ENCODE measurements around the gene WDR72. TPM values are rescaled to one million over a fixed set of nuclear protein-coding genes. Genes with fewer than 3 reads are reported as not detected.

The WDR72 gene
- total and polyA plus RNA-seq, 4 donors: 0.10 to 0.97 (median 0.45) TPM

GRCh38 chr15:53762916-53763315 lies 3.5 kb upstream of the WDR72 start:
- H3K4me3 ChIP-seq: no peak overlapping the region

GRCh38 chr15:53758412-53758811 lies 1.1 kb downstream of the WDR72 start:
- peak in 2 of 3 donors; percentile 9 to 51 for DNase-seq

More at GRCh38 chr15:53762916-53763315, 3.5 kb upstream of the WDR72 start:
- TF ChIP-seq CTCF (IDR thresholded peaks at IDR 0.05; ENCODE audit: control extremely low read depth, extremely low read depth): no peak
- DNase-seq (no peak), ATAC-seq (ENCODE audit: insufficient read depth, low FRiP score) (no peak)
- 92 to 95% methylated on average over 2 of the region's 2 CpGs for WGBS, 2 donors
- peaks cover 0 to 2% (median 0%) of the 10 kb centered on the region in 5 donors for H3K4me1 ChIP-seq (ENCODE audit: control insufficient read depth in 5 of 5, insufficient read depth in 5 of 5, low read length in 5 of 5)
- peaks cover 0 to 8% (median 7%) of the 10 kb centered on the region in 3 donors for H3K27me3 ChIP-seq (ENCODE audit: control insufficient read depth in 3 of 3, insufficient read depth in 3 of 3, low read length in 2 of 3)
- H3K9me3 ChIP-seq (ENCODE audit: control insufficient read depth in 4 of 4, insufficient read depth in 3 of 4, low read length in 3 of 4): peaks cover 0 to 4% (median 0%) of the 10 kb centered on the region in 4 donors
- H3K27ac ChIP-seq (ENCODE audit: low read depth in 1 of 2, low read length in 1 of 2): no peak overlapping the region
- no peak overlapping the region for H3K9ac ChIP-seq (ENCODE audit: insufficient read depth in 1 of 2, low read length in 2 of 2)
- H3K36me3 ChIP-seq (ENCODE audit: control insufficient read depth in 4 of 4, insufficient read depth in 4 of 4, low read length in 4 of 4): no peaks in the 10 kb centered on the region

GRCh38 chr15:53757906-53758305 lies 1.6 kb downstream of the WDR72 start:
- DNase-seq (no peak), ATAC-seq (ENCODE audit: insufficient read depth, low FRiP score) (no peak)
- Histone ChIP-seq H3K9me3 (ENCODE audit: control insufficient read depth in 4 of 4, insufficient read depth in 3 of 4, low read length in 3 of 4) (peaks cover 0 to 2% (median 0%) of the 10 kb centered on the region in 4 donors), H3K27ac (ENCODE audit: low read depth in 1 of 2, low read length in 1 of 2) (no peak overlapping the region), H3K4me1 (ENCODE audit: control insufficient read depth in 5 of 5, insufficient read depth in 5 of 5, low read length in 5 of 5) (peaks cover 0 to 2% (median 0%) of the 10 kb centered on the region in 5 donors), H3K36me3 (ENCODE audit: control insufficient read depth in 4 of 4, insufficient read depth in 4 of 4, low read length in 4 of 4) (no peaks in the 10 kb centered on the region), H3K4me3 (no peak overlapping the region), H3K27me3 (ENCODE audit: control insufficient read depth in 3 of 3, insufficient read depth in 3 of 3, low read length in 2 of 3) (peaks cover 0 to 9% (median 8%) of the 10 kb centered on the region in 3 donors), H3K9ac (ENCODE audit: insufficient read depth in 1 of 2, low read length in 2 of 2) (no peak overlapping the region)
- WGBS, 2 donors: 78 to 88% methylated on average over 6 of the region's 6 CpGs
- TF ChIP-seq CTCF (IDR thresholded peaks at IDR 0.05; ENCODE audit: control extremely low read depth, extremely low read depth): no peak

More at GRCh38 chr15:53758412-53758811, 1.1 kb downstream of the WDR72 start:
- H3K4me3 ChIP-seq: no peak overlapping the region
- H3K4me1 ChIP-seq (ENCODE audit: control insufficient read depth in 5 of 5, insufficient read depth in 5 of 5, low read length in 5 of 5): peaks cover 0 to 2% (median 0%) of the 10 kb centered on the region in 5 donors
- whole genome bisulfite sequencing, 2 donors: 3 to 12% methylated on average over 6 to 7 of the region's 7 CpGs
- TF ChIP-seq CTCF (IDR thresholded peaks at IDR 0.05; ENCODE audit: control extremely low read depth, extremely low read depth): no peak
- H3K9me3 ChIP-seq (ENCODE audit: control insufficient read depth in 4 of 4, insufficient read depth in 3 of 4, low read length in 3 of 4): peaks cover 0 to 2% (median 0%) of the 10 kb centered on the region in 4 donors
- no peak overlapping the region for H3K9ac ChIP-seq (ENCODE audit: insufficient read depth in 1 of 2, low read length in 2 of 2)
- H3K27me3 ChIP-seq (ENCODE audit: control insufficient read depth in 3 of 3, insufficient read depth in 3 of 3, low read length in 2 of 3): peaks cover 0 to 9% (median 8%) of the 10 kb centered on the region in 3 donors
- ATAC-seq (ENCODE audit: insufficient read depth, low FRiP score): no peak
- H3K27ac ChIP-seq (ENCODE audit: low read depth in 1 of 2, low read length in 1 of 2): no peak overlapping the region
- H3K36me3 ChIP-seq (ENCODE audit: control insufficient read depth in 4 of 4, insufficient read depth in 4 of 4, low read length in 4 of 4): no peaks in the 10 kb centered on the region

- Histone ChIP-seq H3K27ac (ENCODE audit: low read depth in 1 of 2, low read length in 1 of 2) (no peak overlapping the region), H3K9ac (ENCODE audit: insufficient read depth in 1 of 2, low read length in 2 of 2) (no peak overlapping the region), H3K4me1 (ENCODE audit: control insufficient read depth in 5 of 5, insufficient read depth in 5 of 5, low read length in 5 of 5) (no peaks in the 10 kb centered on the region), H3K36me3 (ENCODE audit: control insufficient read depth in 4 of 4, insufficient read depth in 4 of 4, low read length in 4 of 4) (no peaks in the 10 kb centered on the region), H3K9me3 (ENCODE audit: control insufficient read depth in 4 of 4, insufficient read depth in 3 of 4, low read length in 3 of 4) (no peaks in the 10 kb centered on the region), H3K4me3 (no peak overlapping the region), H3K27me3 (ENCODE audit: control insufficient read depth in 3 of 3, insufficient read depth in 3 of 3, low read length in 2 of 3) (peaks cover 0 to 3% (median 2%) of the 10 kb centered on the region in 3 donors)
- no peak for TF ChIP-seq CTCF (IDR thresholded peaks at IDR 0.05; ENCODE audit: control extremely low read depth, extremely low read depth)
- ATAC-seq (ENCODE audit: insufficient read depth, low FRiP score): no peak
- no peak for DNase-seq
- WGBS, 2 donors: 76 to 77% methylated on average over 1 of the region's 1 CpG
Observed at GRCh38 chr15:53753813-53754212, 5.7 kb downstream of the WDR72 start.

All from lung (tissue), 12 donors.